ENCODE data around the gene DDX39B.

Gene DDX39B

GRCh38 chr6:31546339-31546957, 4.6 kb upstream of the DDX39B start, which contains the start of gene ATP6V1G2 (continued):
- TF ChIP-seq ZNF645 (tag by site-specific recombination; IDR thresholded peaks at IDR 0.05), result no peak
- no peak for TF ChIP-seq ZNF707 (tag by site-specific recombination; IDR thresholded peaks at IDR 0.05)
- no peak; the same call in 1 of the 2 replicates for TF ChIP-seq ZNF18 (tag by site-specific recombination; IDR thresholded peaks at IDR 0.05)
- TF ChIP-seq ZNF133 (tag by site-specific recombination; IDR thresholded peaks at IDR 0.05), result no peak
- TF ChIP-seq KLF17 (tag by site-specific recombination; IDR thresholded peaks at IDR 0.05), result peak; percentile 59
- TF ChIP-seq ZNF747 (tag by site-specific recombination; IDR thresholded peaks at IDR 0.05), result no peak
- TF ChIP-seq ZNF639 (tag by site-specific recombination; IDR thresholded peaks at IDR 0.05), result no peak
- no peak for TF ChIP-seq ZSCAN16 (tag by site-specific recombination; IDR thresholded peaks at IDR 0.05)
- TF ChIP-seq ZSCAN30 (tag by site-specific recombination; IDR thresholded peaks at IDR 0.05), result peak; percentile 97; the same call in 1 of the 2 replicates
- TF ChIP-seq SCRT2 (tag by site-specific recombination; IDR thresholded peaks at IDR 0.05), result peak; percentile 100
- no peak for TF ChIP-seq ZNF121 (tag by site-specific recombination; IDR thresholded peaks at IDR 0.05)
- TF ChIP-seq IKZF3 (tag by site-specific recombination; IDR thresholded peaks at IDR 0.05), result peak; percentile 99
- no peak for TF ChIP-seq ZNF791 (tag by site-specific recombination; IDR thresholded peaks at IDR 0.05)
- no peak; the same call in 1 of the 2 replicates for TF ChIP-seq ZBTB8A (tag by site-specific recombination; IDR thresholded peaks at IDR 0.05)
- TF ChIP-seq PRDM10 (tag by site-specific recombination; IDR thresholded peaks at IDR 0.05), result no peak
- TF ChIP-seq MYNN (tag by site-specific recombination; IDR thresholded peaks at IDR 0.05; ENCODE audit: borderline replicate concordance), result no peak
- TF ChIP-seq ZNF138 (tag by site-specific recombination; IDR thresholded peaks at IDR 0.05; ENCODE audit: borderline replicate concordance), result no peak
- no peak for TF ChIP-seq ZNF169 (tag by site-specific recombination; IDR thresholded peaks at IDR 0.05)
- TF ChIP-seq ZNF768 (tag by site-specific recombination; IDR thresholded peaks at IDR 0.05), result no peak
- no peak; the same call in none of the 2 replicates for TF ChIP-seq WT1 (tag by site-specific recombination; IDR thresholded peaks at IDR 0.05)
- TF ChIP-seq YY2 (tag by site-specific recombination; IDR thresholded peaks at IDR 0.05), result peak; percentile 79
- TF ChIP-seq GFI1B (tag by site-specific recombination; IDR thresholded peaks at IDR 0.05), result no peak
- TF ChIP-seq BCL11B (tag by site-specific recombination; IDR thresholded peaks at IDR 0.05; ENCODE audit: low read depth), result no peak
- TF ChIP-seq ZNF830 (tag by site-specific recombination; IDR thresholded peaks at IDR 0.05; ENCODE audit: low read depth), result no peak
- TF ChIP-seq ZFHX2 (tag by site-specific recombination; conservative IDR thresholded peaks at IDR 0.05), result 0 out of 2 replicates have a peak, but pooled peaks have one; percentile 54
- no peak for TF ChIP-seq ZNF404 (tag by site-specific recombination; IDR thresholded peaks at IDR 0.05)
- TF ChIP-seq HOXA7 (CRISPR knock-in tag; IDR thresholded peaks at IDR 0.05; ENCODE audit: borderline replicate concordance), result no peak
- TF ChIP-seq ZNF221 (tag by site-specific recombination; IDR thresholded peaks at IDR 0.05; ENCODE audit: borderline replicate concordance), result no peak
- no peak for TF ChIP-seq ZBTB49 (tag by site-specific recombination; IDR thresholded peaks at IDR 0.05; ENCODE audit: low read depth)
- no peak for TF ChIP-seq ZNF777 (tag by site-specific recombination; IDR thresholded peaks at IDR 0.05; ENCODE audit: borderline replicate concordance)
